ENCODE data around the gene APOA5.

DNA sequence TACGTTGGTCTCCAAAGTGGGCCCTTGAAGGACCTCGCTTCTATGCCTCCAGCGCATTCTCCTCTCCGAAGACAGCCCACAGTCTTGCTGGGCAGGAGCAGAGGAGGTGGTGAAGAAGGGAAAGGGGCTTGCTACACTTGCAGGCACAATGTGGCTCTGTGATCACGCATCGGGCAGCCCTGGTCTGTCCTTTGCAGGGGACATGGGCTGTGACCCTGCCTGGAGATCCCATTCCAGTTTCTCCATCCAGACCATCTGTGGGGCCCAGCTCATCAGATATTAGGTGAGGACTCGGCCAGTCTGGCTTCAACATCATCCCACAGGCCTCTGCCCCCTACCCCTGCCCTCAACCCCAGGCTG, 44.9 kb upstream of the APOA5 start:
- TF ChIP-seq, protein P1, sequence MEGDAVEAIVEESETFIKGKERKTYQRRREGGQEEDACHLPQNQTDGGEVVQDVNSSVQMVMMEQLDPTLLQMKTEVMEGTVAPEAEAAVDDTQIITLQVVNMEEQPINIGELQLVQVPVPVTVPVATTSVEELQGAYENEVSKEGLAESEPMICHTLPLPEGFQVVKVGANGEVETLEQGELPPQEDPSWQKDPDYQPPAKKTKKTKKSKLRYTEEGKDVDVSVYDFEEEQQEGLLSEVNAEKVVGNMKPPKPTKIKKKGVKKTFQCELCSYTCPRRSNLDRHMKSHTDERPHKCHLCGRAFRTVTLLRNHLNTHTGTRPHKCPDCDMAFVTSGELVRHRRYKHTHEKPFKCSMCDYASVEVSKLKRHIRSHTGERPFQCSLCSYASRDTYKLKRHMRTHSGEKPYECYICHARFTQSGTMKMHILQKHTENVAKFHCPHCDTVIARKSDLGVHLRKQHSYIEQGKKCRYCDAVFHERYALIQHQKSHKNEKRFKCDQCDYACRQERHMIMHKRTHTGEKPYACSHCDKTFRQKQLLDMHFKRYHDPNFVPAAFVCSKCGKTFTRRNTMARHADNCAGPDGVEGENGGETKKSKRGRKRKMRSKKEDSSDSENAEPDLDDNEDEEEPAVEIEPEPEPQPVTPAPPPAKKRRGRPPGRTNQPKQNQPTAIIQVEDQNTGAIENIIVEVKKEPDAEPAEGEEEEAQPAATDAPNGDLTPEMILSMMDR (IDR thresholded peaks at IDR 0.05), result no peak
- no peak for TF ChIP-seq POLR2A (IDR thresholded peaks at IDR 0.05)
- no peak for TF ChIP-seq POLR2AphosphoS5 (IDR thresholded peaks at IDR 0.05; ENCODE audit: insufficient read depth in 1 of 2, low read depth in 1 of 2)

Measured in vagina (tissue), 2 donors.